Endothelial cell of umbilical vein (primary cell): ENCODE data around the gene FOXL2. TPM values are rescaled to one million over a fixed set of nuclear protein-coding genes. Genes with fewer than 3 reads are reported as not detected.

Experiments used
- BruUV-seq: library from RNA; stranded (reverse); fragments of 400-500 nt; replicated peaks from 2 replicates; lab custom pipeline; 2021; lab: Mats Ljungman, UMichigan
- CTCF ChIA-PET: fragments of 300-600, 350-600 bp; sonication (Branson Sonifier 250); formaldehyde crosslinking; loops from one replicate; lab custom pipeline; 2021; ENCODE audit warnings: antibody characterized with exemption, inconsistent platforms; lab: Charles Lee
- POLR2A ChIA-PET: fragments of 300-600, 350-600 bp; sonication (Branson Sonifier 250); formaldehyde crosslinking; loops from one replicate; lab custom pipeline; 2021; ENCODE audit warnings: antibody characterized with exemption, inconsistent platforms; lab: Charles Lee
- DNase-seq: peaks from one replicate; pipeline ENCODE4 v3.0.0-alpha.2; 2011; ENCODE audit warnings: low read depth, low spot score
- FAIRE-seq: peaks from 2 replicates; lab custom pipeline; 2011; peaks lifted over from hg19 to GRCh38; lab: Jason Lieb, UNC
- H2AFZ ChIP-seq: 2 replicates; pipeline ENCODE4 v1.6.0; 2012; ENCODE audit warnings: low read depth, low read length, control low read depth, inconsistent platforms
- H3K27ac ChIP-seq: 2 replicates; pipeline ENCODE4 v1.5.1; 2011; ENCODE audit warnings: low read depth, mild to moderate bottlenecking, control low read depth, low read length, moderate library complexity; ENCODE audit not compliant: insufficient read depth
- H3K27me3 ChIP-seq, 2 experiments: 2 replicates each; pipeline versions ENCODE4 v1.6.0 to v1.6.1; 2011; ENCODE audit warnings: low read length in 2 of 2, mixed read lengths in 1 of 2; ENCODE audit not compliant: control insufficient read depth in 2 of 2, insufficient read depth in 2 of 2
- H3K36me3 ChIP-seq, 2 experiments: 2 replicates in 1 of 2; 3 replicates in 1 of 2; pipeline ENCODE4 v1.5.1; 2011; ENCODE audit warnings: low read length in 2 of 2, mild to moderate bottlenecking in 1 of 2, moderate library complexity in 1 of 2; ENCODE audit not compliant: control insufficient read depth in 2 of 2, insufficient read depth in 2 of 2; ENCODE audit errors: extremely low read depth in 1 of 2
- H3K4me1 ChIP-seq: 3 replicates; pipeline ENCODE4 v1.5.1; 2011; ENCODE audit warnings: mild to moderate bottlenecking, low read length; ENCODE audit not compliant: control insufficient read depth, insufficient read depth; ENCODE audit errors: extremely low read depth
- H3K4me2 ChIP-seq: 2 replicates; pipeline ENCODE4 v1.6.1; 2011; ENCODE audit warnings: low read length, control low read depth, mixed read lengths; ENCODE audit not compliant: insufficient read depth
- H3K4me3 ChIP-seq, 3 experiments: fragments of 200-600 bp in 1 of 3; sonication (generic), shearing (Covaris generic) in 1 of 3; replicated peaks in 1 of 3; 2 replicates each; pipeline ENCODE4 v1.5.1; 2011 to 2016; ENCODE audit warnings: control low read depth in 3 of 3, low read length in 3 of 3, mild to moderate bottlenecking in 2 of 3, inconsistent platforms in 1 of 3, low read depth in 1 of 3, moderate library complexity in 1 of 3; ENCODE audit not compliant: insufficient read depth in 1 of 3
- H3K79me2 ChIP-seq: 2 replicates; pipeline ENCODE4 v1.6.0; 2012; ENCODE audit warnings: low read length, inconsistent platforms; ENCODE audit not compliant: control insufficient read depth, insufficient read depth
- H3K9ac ChIP-seq: replicated peaks from 2 replicates; pipeline ENCODE3; 2011; ENCODE audit warnings: low read length, control low read depth; ENCODE audit not compliant: insufficient read depth; ENCODE audit errors: extremely low read depth
- H3K9me1 ChIP-seq: replicated peaks from 3 replicates; pipeline ENCODE4 v1.6.0; 2011; ENCODE audit warnings: mild to moderate bottlenecking, low read length; ENCODE audit not compliant: control insufficient read depth, insufficient read depth; ENCODE audit errors: extremely low read depth
- H3K9me3 ChIP-seq: replicated peaks from 2 replicates; pipeline ENCODE4 v1.5.1; 2012; ENCODE audit warnings: low read length, inconsistent platforms; ENCODE audit not compliant: control insufficient read depth, insufficient read depth
- H4K20me1 ChIP-seq: replicated peaks from 2 replicates; pipeline ENCODE3; 2011; ENCODE audit warnings: mild to moderate bottlenecking, low read length; ENCODE audit not compliant: control insufficient read depth, insufficient read depth; ENCODE audit errors: extremely low read depth
- EZH2 ChIP-seq: IDR thresholded peaks from 2 replicates; pipeline ENCODE4 v1.6.1; 2012; ENCODE audit warnings: borderline replicate concordance, low read depth, mild to moderate bottlenecking, moderate library complexity, low read length, inconsistent platforms; ENCODE audit not compliant: severe bottlenecking
- FOS ChIP-seq: IDR thresholded peaks from 2 replicates; pipeline ENCODE4 v1.6.1; 2011; ENCODE audit warnings: mild to moderate bottlenecking, low read length, moderate library complexity, borderline replicate concordance; ENCODE audit not compliant: insufficient read depth
- GATA2 ChIP-seq: IDR thresholded peaks from 2 replicates; pipeline ENCODE4 v1.7.0; 2011; ENCODE audit warnings: low read depth, mild to moderate bottlenecking, moderate library complexity, mixed read lengths, low read length; ENCODE audit not compliant: insufficient read length, insufficient read depth
- JUN ChIP-seq: IDR thresholded peaks from 2 replicates; pipeline ENCODE4 v1.6.1; 2011; ENCODE audit warnings: borderline replicate concordance, low read depth; ENCODE audit not compliant: insufficient read length, insufficient read depth
- MYC ChIP-seq: IDR thresholded peaks from one replicate; pipeline ENCODE4 v1.6.1; 2011; ENCODE audit warnings: mild to moderate bottlenecking, low read depth, low read length
- POLR2A ChIP-seq: IDR thresholded peaks from 2 replicates; pipeline ENCODE4 v1.6.1; 2012; ENCODE audit warnings: low read depth, mild to moderate bottlenecking, control low read depth, low read length
- POLR2AphosphoS5 ChIP-seq: IDR thresholded peaks from 2 replicates; pipeline ENCODE4 v1.6.1; 2012; ENCODE audit warnings: low read depth, mild to moderate bottlenecking, control low read depth, low read length, moderate library complexity; ENCODE audit not compliant: insufficient read depth
- dilution Hi-C: fragments of 300-500 bp; cut with MboI; formaldehyde crosslinking; loops from one replicate; pipeline ENCODE4 v1.15.0; 2019; ENCODE audit warnings: low sequenced_read_pairs; ENCODE audit not compliant: extremely low pct_ligation_motif_present
- intact Hi-C: fragments of 100-400 bp; cut with micrococcal nuclease; formaldehyde crosslinking; loops from one replicate; pipeline ENCODE4 v1.10.0; 2022
- polyA plus RNA-seq, 4 experiments: library from polyadenylated mRNA; depleted of rRNA in 3 of 4; stranded (reverse) in 3 of 4; unstranded in 1 of 4; fragments of >200 nt; gene quantifications; 2 replicates each; pipeline versions ENCODE4 v1.2.1 to v1.2.3, GENCODE V29; 2011 to 2012; ENCODE audit warnings: missing spikeins in 1 of 4
- total RNA-seq: library from RNA; stranded (reverse); gene quantifications from 2 replicates; pipeline ENCODE4 v1.2.3, GENCODE V29; 2021
- TF ChIP-seq, protein P1 (sequence below), 2 donors: IDR thresholded peaks; 1 replicate in 1 of 2; 2 replicates in 1 of 2; pipeline ENCODE4 v1.5.1; 2011; ENCODE audit warnings: low read length in 2 of 2, mild to moderate bottlenecking in 2 of 2, moderate library complexity in 2 of 2, control low read depth in 1 of 2, inconsistent platforms in 1 of 2, low read depth in 1 of 2; ENCODE audit not compliant: insufficient read depth in 1 of 2; ENCODE audit errors: extremely low read depth in 1 of 2
- TF ChIP-seq, protein P2 (sequence below): IDR thresholded peaks from 2 replicates; pipeline ENCODE4 v1.6.1; 2011; ENCODE audit not compliant: insufficient read depth, insufficient read length

Gene FOXL2
- total and polyA plus RNA-seq, 2 donors (not counting 3 experiments of a cell fraction or from before 2014, with no cell fraction given) = not detected

DNA sequence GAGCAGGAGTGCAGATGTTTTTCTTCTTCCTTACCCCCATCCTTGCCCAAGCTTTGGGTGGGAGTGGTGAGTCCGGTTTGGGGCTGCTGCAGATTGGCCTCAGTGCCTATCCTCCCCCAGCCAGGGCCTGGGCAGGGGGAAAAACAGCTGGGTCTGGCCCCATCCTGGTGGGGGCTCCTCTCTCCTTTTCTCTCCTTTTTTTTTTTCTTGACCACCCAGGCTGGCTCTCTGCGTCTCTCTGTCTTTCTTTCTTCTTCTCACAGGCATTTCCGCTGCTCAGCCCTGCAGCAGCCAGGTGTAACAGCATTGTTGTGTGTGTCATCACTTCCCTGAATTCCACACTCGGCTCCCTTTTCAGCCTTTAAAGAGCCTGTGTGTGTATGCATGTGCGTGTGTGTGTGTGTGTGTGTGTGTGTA is 2.1 kb upstream of the FOXL2 start:
- no peak for FAIRE-seq
- no peak overlapping the region for H3K9ac ChIP-seq
- no peak overlapping the region for H3K4me2 ChIP-seq
- H2AFZ ChIP-seq = no peak overlapping the region
- no peaks in the 10 kb centered on the region for H3K9me1 ChIP-seq
- TF ChIP-seq FOS = no peak
- TF ChIP-seq, protein P1, sequence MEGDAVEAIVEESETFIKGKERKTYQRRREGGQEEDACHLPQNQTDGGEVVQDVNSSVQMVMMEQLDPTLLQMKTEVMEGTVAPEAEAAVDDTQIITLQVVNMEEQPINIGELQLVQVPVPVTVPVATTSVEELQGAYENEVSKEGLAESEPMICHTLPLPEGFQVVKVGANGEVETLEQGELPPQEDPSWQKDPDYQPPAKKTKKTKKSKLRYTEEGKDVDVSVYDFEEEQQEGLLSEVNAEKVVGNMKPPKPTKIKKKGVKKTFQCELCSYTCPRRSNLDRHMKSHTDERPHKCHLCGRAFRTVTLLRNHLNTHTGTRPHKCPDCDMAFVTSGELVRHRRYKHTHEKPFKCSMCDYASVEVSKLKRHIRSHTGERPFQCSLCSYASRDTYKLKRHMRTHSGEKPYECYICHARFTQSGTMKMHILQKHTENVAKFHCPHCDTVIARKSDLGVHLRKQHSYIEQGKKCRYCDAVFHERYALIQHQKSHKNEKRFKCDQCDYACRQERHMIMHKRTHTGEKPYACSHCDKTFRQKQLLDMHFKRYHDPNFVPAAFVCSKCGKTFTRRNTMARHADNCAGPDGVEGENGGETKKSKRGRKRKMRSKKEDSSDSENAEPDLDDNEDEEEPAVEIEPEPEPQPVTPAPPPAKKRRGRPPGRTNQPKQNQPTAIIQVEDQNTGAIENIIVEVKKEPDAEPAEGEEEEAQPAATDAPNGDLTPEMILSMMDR (IDR thresholded peaks at IDR 0.05; ENCODE audit: extremely low read depth in 1 of 2, insufficient read depth in 1 of 2, low read depth in 1 of 2, low read length in 2 of 2) = no peak
- TF ChIP-seq, protein P2, sequence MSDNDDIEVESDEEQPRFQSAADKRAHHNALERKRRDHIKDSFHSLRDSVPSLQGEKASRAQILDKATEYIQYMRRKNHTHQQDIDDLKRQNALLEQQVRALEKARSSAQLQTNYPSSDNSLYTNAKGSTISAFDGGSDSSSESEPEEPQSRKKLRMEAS = no peak
- no peak for TF ChIP-seq POLR2AphosphoS5
- no peak for TF ChIP-seq MYC
- no peak for TF ChIP-seq EZH2
- no peak for TF ChIP-seq POLR2A
- TF ChIP-seq GATA2 = no peak
- no peak for TF ChIP-seq JUN
- intact Hi-C loops = loop anchor here (10.0 kb wide), 1 partner anchor 604 kb away; the partner anchor contains the start of gene MRAS
- H3K4me1 ChIP-seq = peaks cover 16% of the 10 kb centered on the region
- H3K27ac ChIP-seq = no peak overlapping the region
- DNase-seq = no peak
- ChIA-PET CTCF (interaction anchor here (2.0 to 6.4 kb wide), 2 partner anchors 13 to 31 kb away, joined by 6 to 40 read pairs; no protein-coding TSS in a partner anchor), POLR2A (no interaction called here)
- H3K36me3 ChIP-seq = no peaks in the 10 kb centered on the region
- dilution Hi-C loops = no loop called here
- BruUV-seq = no TSS peak
- no peaks in the 10 kb centered on the region for H4K20me1 ChIP-seq
- H3K4me3 ChIP-seq = no peak overlapping the region
- H3K27me3 ChIP-seq = peaks cover 64 to 83% of the 10 kb centered on the region in 2 experiments
- H3K79me2 ChIP-seq = no peaks in the 10 kb centered on the region
- H3K9me3 ChIP-seq = no peaks in the 10 kb centered on the region
